ENCODE results near the gene STK32C. TPM values are rescaled to one million over a fixed set of nuclear protein-coding genes. Genes with fewer than 3 reads are reported as not detected.
"Not testable (repeated sequence)": the region's sequence is repeated elsewhere in the genome, so short reads cannot be mapped to it uniquely, and the experiment has no call there.

Gene STK32C
- total RNA-seq, 2 donors from 2014 or later = 7.2 to 21.5 TPM

DNA sequence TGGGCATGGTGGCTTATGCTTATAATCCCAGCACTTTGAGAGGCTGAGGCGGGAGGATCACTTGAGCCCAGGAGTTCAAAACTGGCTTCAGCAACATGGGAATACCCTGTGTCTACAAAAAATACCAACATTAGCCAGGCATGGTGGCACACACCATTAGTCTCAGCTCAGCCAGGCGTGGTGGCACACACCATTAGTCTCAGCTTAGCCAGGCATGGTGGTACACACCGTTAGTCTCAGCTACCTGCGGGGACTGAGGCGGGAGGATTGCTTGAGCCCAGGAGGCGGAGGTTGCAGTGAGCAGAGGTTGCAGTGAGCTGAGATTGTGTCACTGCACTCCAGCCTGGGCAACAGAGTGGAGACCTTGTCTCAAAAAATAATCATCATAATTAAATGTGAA is 33.3 kb upstream of the STK32C start:
- intact Hi-C loops (cut with DNase I) = no loop called here
- no peak for DNase-seq (ENCODE audit: low spot score)
- no peak for TF ChIP-seq POLR2AphosphoS5 (IDR thresholded peaks at IDR 0.05)
- no peak for TF ChIP-seq POLR2A (IDR thresholded peaks at IDR 0.05)
- TF ChIP-seq, protein P1, sequence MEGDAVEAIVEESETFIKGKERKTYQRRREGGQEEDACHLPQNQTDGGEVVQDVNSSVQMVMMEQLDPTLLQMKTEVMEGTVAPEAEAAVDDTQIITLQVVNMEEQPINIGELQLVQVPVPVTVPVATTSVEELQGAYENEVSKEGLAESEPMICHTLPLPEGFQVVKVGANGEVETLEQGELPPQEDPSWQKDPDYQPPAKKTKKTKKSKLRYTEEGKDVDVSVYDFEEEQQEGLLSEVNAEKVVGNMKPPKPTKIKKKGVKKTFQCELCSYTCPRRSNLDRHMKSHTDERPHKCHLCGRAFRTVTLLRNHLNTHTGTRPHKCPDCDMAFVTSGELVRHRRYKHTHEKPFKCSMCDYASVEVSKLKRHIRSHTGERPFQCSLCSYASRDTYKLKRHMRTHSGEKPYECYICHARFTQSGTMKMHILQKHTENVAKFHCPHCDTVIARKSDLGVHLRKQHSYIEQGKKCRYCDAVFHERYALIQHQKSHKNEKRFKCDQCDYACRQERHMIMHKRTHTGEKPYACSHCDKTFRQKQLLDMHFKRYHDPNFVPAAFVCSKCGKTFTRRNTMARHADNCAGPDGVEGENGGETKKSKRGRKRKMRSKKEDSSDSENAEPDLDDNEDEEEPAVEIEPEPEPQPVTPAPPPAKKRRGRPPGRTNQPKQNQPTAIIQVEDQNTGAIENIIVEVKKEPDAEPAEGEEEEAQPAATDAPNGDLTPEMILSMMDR (IDR thresholded peaks at IDR 0.05) = no peak
- 95% methylated on average over 6 of the region's 6 CpGs for WGBS
- Histone ChIP-seq H3K4me3 (no peak overlapping the region), H3K9me3 (no peaks in the 10 kb centered on the region), H3K27me3 (replicated peaks; ENCODE audit: insufficient read depth) (no peaks in the 10 kb centered on the region), H3K27ac (no peak overlapping the region), H3K4me1 (replicated peaks) (no peaks in the 10 kb centered on the region), H3K36me3 (peaks cover 0 to 3% of the 10 kb centered on the region in 2 donors)

DNA sequence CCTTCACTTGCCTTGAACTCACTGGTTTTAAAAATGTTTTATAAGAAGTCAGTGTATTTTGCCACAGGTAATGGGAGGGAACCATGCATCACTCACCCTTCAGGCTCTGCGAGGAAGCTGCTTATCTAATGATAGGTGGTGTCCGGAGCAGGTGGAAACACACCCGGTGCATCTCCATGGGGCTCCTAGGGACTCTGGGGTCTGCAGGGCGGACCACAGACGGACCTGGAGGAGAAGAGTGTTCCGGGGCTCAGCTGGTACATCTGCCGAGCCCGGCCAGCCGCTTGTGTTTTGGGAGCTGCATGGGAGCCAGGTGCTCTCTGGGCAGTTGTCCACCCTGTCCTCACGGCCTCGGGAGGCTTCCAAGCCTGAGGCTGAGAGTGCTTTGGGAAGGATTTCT is 31.5 kb upstream of the STK32C start:
- 89% methylated on average over 11 of the region's 11 CpGs for WGBS
- DNase-seq (ENCODE audit: low spot score) = no peak
- no peaks in the 10 kb centered on the region for H3K36me3 ChIP-seq
- H3K4me1 ChIP-seq (replicated peaks) = no peaks in the 10 kb centered on the region
- no peak overlapping the region for H3K27ac ChIP-seq
- intact Hi-C loops (cut with DNase I) = no loop called here
- H3K4me3 ChIP-seq = no peak overlapping the region
- TF ChIP-seq POLR2A (IDR thresholded peaks at IDR 0.05) = no peak
- no peak for TF ChIP-seq POLR2AphosphoS5 (IDR thresholded peaks at IDR 0.05)
- H3K27me3 ChIP-seq (replicated peaks; ENCODE audit: insufficient read depth) = no peaks in the 10 kb centered on the region
- H3K9me3 ChIP-seq = no peaks in the 10 kb centered on the region

DNA sequence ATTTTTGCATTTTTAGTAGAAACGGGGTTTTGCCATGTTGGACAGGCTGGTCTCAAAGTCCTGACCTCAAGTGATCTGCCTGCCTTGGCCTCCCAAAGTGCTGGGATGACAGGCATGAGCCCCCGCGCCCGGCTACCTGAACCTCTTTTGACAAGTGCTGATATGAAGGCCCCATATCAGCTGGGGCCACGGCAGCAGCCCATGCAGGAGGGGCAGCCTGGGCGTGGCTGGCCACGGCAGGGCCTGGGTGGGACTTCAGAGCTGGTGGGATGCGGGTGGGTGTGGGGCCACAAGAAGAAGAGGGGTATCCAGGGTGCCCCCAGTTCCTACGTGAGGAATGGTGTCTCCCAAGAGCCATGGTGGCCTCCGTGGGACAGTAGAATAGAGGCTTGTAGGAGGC is 31.1 kb upstream of the STK32C start:
- 96% methylated on average over 10 of the region's 10 CpGs for WGBS
- TF ChIP-seq, protein P1 (IDR thresholded peaks at IDR 0.05) = no peak
- no peak for TF ChIP-seq POLR2AphosphoS5 (IDR thresholded peaks at IDR 0.05)
- TF ChIP-seq POLR2A (IDR thresholded peaks at IDR 0.05) = no peak
- Histone ChIP-seq H3K9me3 (no peaks in the 10 kb centered on the region), H3K4me3 (no peak overlapping the region), H3K27me3 (replicated peaks; ENCODE audit: insufficient read depth) (no peaks in the 10 kb centered on the region), H3K27ac (no peak overlapping the region), H3K36me3 (no peaks in the 10 kb centered on the region), H3K4me1 (replicated peaks) (no peaks in the 10 kb centered on the region)
- intact Hi-C loops (cut with DNase I) = no loop called here
- no peak for DNase-seq (ENCODE audit: low spot score)

DNA sequence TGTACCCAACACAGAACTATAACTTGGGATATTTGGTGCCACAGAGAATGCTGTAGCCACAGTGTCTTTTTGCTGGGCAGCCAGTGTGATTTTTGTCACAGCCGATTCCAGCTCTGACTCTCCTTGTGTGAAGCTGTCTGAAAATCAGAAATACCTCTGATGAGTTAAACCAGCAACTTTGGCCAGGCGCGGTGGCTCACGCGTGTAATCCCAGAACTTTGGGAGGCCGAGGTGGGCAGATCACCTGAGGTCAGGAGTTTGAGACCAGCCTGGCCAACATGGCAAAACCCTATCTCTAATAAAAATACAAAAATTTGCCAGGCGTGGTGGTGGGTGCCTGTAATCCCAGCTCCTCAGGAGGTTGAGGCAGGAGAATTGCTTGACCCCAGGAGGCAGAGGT is 30.1 kb upstream of the STK32C start:
- H3K4me3 ChIP-seq; H3K27ac ChIP-seq; intact Hi-C loops (cut with DNase I); DNase-seq (ENCODE audit: low spot score); H3K4me1 ChIP-seq (replicated peaks); H3K9me3 ChIP-seq; H3K27me3 ChIP-seq (replicated peaks; ENCODE audit: insufficient read depth); H3K36me3 ChIP-seq: not testable (repeated sequence)
- WGBS = 97% methylated on average over 7 of the region's 7 CpGs

DNA sequence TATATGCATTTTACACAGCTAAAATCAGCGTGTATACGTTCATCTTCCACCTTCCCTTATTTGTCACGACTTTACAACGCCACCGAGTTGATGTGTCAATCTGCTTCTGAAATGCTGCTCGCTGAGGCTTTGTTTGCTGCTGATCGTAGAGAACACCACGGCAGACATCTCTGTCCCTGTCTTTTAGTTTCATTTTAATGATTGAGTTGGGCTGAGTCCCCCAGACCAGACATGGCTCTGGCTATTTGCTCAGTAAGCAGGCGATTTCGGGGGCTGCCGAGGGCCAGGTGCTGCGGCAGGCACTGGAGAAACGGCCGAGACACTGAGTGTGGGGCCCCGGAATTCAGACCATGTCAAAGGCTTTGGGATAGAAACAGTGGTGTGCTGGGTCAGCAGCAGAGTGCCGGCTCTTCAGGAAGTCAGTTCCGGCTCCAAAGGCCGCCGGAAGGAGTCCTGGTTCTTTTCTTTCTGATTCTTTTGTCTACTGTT is 29.2 kb upstream of the STK32C start:
- 77% methylated on average over 19 of the region's 19 CpGs for WGBS
- intact Hi-C loops (cut with DNase I) = no loop called here
- TF ChIP-seq, protein P1 (IDR thresholded peaks at IDR 0.05) = no peak
- TF ChIP-seq POLR2A (IDR thresholded peaks at IDR 0.05) (no peak), POLR2AphosphoS5 (IDR thresholded peaks at IDR 0.05) (no peak)
- no peaks in the 10 kb centered on the region for H3K9me3 ChIP-seq
- no peak overlapping the region for H3K4me3 ChIP-seq
- H3K27me3 ChIP-seq (replicated peaks; ENCODE audit: insufficient read depth) = no peaks in the 10 kb centered on the region
- H3K27ac ChIP-seq = no peak overlapping the region
- no peak for DNase-seq (ENCODE audit: low spot score)
- H3K4me1 ChIP-seq (replicated peaks) = no peaks in the 10 kb centered on the region
- no peaks in the 10 kb centered on the region for H3K36me3 ChIP-seq

DNA sequence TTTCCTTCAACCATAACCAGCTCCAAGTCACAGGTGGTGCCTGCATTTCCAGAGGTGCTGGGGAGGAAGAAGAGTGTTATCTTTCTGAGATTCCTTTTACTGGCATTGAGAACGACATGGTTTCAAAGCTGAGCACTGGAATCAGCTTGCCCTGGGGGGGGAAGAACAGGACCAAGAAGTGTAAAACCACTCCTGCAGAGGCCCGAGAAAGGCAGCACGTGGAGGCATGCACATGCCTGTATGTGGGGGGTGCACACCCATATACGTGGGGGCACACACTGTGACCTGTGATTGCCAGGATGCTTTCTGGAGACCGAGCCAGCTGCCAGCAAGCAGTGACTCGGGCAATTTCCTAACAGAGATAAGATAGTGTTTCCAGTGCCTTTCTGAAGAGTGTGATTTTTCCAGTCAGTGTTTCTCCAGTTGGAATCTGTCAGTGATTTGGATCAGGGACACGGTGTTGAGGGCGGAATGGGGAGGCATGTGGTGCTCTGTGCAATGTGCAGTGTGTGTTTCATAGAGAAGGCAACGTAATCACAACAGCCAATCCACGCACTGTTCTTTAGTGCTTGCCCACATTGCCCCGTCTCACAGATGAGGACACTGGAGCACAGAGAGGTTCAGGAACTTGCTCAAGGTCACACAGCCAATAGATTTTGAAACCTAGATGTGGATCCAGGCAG is 28.5 kb upstream of the STK32C start:
- 52% methylated on average over 11 of the region's 11 CpGs for WGBS
- intact Hi-C loops (cut with DNase I) = no loop called here
- H3K36me3 ChIP-seq = no peaks in the 10 kb centered on the region
- H3K4me1 ChIP-seq (replicated peaks) = no peaks in the 10 kb centered on the region
- DNase-seq (ENCODE audit: low spot score) = no peak
- TF ChIP-seq, protein P1 (IDR thresholded peaks at IDR 0.05) = no peak
- H3K9me3 ChIP-seq = no peaks in the 10 kb centered on the region
- no peak overlapping the region for H3K27ac ChIP-seq
- no peaks in the 10 kb centered on the region for H3K27me3 ChIP-seq (replicated peaks; ENCODE audit: insufficient read depth)
- no peak overlapping the region for H3K4me3 ChIP-seq

All from prostate gland (tissue), 2 donors.